ENCODE results near the gene MMP3.

- TF ChIP-seq POLR2A (IDR thresholded peaks at IDR 0.05) (no peak), CTCF (IDR thresholded peaks at IDR 0.05 in 8 of 11, conservative IDR thresholded peaks at IDR 0.05 in 3 of 11) (no peak)
These were observed 2.9 kb upstream of the MMP3 start for GRCh38 chr11:102846292-102846691.

All from spleen (tissue), 7 donors.